Dermis blood vessel endothelial cell (primary cell): ENCODE results near the gene BBS4. TPM values are rescaled to one million over a fixed set of nuclear protein-coding genes. Genes with fewer than 3 reads are reported as not detected.
A peak's percentile ranks its signal among the peaks of the same experiment; 100 is the strongest.
"Not testable (repeated sequence)": the region's sequence is repeated elsewhere in the genome, so short reads cannot be mapped to it uniquely, and the experiment has no call there.

ENCODE experiments used
- DNase-seq: peaks from one replicate; pipeline ENCODE4 v3.0.0; 2010
- total RNA-seq: library from RNA; depleted of rRNA; stranded (reverse); fragments of >200 nt; gene quantifications from 2 replicates; pipeline ENCODE4 v1.2.3, GENCODE V29; 2014

Gene BBS4
- total RNA-seq, 1 donor from 2014 or later, result 9.2 TPM

DNA sequence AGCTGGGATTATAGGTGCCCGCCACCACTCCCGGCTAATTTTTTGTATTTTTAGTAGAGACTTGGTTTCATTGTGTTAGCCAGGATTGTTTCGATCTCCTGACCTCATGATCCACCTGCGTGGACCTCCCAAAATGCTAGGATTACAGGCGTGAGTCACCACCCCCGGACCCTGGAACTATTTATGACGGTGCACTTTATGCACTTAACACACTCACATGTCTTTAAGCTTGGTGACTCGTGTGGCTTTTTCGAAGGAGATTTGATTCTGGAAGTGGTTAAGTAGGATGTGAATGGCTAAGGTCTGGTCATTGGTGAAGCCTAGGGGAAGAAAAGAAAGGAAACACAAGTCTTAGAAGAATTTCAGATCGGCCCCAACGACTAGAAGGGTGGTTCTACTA lies 20.3 kb downstream of the BBS4 start:
- no peak for DNase-seq

- not testable (repeated sequence) for DNase-seq
Measured at GRCh38 chr15:72708551-72709303, 22.7 kb downstream of the BBS4 start.

- peak; percentile 85 for DNase-seq
Measured at GRCh38 chr15:72722071-72722696, 36.2 kb downstream of the BBS4 start.

DNA sequence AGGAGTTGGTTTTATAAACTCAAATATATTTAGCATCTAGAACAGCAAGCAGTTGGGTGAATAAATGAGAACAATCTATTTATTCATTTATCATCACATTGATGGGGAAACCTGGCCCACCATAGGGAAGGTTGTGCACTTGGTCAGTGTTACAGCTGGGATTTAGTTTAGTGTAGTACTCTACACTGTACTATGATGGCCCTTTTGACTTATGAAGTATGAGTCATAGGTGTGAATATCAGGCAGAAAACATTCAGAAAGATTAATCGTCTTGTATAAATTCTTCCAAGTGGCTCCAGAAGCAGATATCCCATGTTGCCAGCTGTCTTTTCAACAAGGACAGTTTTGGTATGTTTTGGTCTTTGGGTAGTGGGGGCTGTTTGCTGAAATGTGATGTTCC lies 38.0 kb downstream of the BBS4 start:
- DNase-seq, result no peak

DNA sequence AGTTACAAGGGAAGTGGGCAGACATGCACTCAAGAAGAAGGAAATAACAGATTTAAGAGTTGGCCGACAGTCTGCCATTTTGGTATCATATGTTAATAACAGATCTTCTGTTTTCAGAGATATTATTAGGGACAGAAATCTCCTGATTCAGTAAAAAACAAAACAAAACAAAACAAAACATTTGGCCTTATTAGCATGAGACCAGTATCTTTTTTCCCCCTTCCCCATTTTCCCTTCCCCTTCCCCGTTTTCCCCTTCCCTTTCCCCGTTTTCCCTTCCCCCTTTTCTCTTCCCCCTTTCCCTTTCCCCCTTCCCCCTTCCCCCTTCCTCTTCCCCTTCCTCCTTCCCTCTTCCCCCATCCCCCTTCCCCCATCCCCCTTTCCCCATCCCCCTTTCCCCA lies 39.4 kb downstream of the BBS4 start:
- DNase-seq, result no peak

GRCh38 chr15:72725851-72726250 lies 39.8 kb downstream of the BBS4 start:
- DNase-seq, result not testable (repeated sequence)

DNA sequence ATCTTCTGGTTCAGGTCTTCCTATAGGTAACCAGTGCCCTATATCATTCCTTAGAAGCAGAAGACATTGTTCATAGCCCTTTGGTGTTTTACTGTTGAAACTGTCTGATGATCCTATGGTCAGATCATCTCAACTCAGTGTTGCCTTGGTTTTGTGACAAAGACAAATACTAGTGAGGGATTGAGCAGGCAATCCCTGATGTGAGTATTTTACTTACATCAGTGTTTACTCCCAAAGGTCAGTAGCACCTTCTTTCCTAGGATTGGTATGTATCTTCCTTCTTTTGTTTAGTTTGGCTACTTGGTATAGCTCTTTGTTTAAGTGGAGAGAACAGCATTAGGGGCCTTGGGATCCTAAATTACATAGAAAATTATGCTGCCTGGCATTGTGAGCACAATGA lies 41.1 kb downstream of the BBS4 start:
- no peak for DNase-seq

DNA sequence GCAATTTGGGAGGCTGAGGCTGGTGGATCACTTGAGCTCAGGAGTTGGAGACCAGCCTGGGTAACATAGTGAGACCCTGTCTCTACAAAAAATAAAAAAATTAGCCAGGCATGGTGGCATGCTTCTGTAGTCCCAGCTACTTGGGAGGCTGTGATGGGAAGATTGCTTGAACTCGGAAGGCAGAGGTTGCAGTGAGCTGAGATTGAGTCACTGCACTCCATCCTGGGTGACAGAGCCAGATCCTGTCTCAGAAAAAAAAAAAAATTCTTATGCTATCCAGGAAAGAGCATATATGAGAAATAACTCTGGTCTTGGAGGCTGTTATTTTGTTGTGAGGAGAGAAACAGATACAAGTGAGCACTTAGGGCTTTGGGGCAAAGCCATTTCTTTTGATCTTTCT lies 42.2 kb downstream of the BBS4 start:
- not testable (repeated sequence) for DNase-seq

GRCh38 chr15:72728821-72729220 lies 42.8 kb downstream of the BBS4 start:
- no peak for DNase-seq

DNA sequence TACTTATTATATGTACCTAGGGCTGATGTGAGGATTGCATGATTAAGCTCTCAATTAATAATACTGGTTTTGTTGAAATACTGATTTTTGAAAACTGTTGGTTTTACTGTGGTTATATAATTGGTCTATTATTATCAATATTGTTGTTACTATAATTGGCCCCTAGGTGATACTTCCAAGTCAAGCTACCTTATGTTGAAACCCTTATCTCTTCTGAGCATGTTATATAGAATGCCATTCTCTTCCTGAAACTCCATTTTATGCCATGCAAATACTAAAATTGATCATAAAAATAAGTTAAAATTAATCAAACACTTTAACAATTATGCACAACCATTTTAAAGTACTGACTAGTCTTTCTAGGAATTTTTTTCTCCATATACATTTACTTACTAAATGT lies 46.1 kb downstream of the BBS4 start:
- no peak for DNase-seq

DNA sequence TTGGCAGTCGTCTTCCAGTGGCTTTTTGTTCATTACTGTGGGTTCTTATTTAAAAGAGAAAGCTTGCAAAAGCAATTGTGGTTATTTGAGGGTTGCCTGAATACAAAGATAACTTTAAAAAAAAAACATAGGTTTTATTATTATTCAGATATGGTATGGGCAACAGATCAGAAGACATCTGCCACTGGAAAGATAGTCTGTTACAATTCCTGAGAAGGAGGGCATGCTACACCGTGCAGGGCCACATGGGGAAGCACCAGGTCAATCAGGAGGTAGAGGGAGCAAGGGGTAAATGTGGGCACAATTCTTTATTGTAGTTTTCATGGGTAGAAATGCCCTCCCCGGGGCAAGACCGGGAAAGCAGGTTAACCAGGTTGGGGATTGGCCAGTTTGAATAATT lies 46.5 kb downstream of the BBS4 start:
- DNase-seq, result no peak

DNA sequence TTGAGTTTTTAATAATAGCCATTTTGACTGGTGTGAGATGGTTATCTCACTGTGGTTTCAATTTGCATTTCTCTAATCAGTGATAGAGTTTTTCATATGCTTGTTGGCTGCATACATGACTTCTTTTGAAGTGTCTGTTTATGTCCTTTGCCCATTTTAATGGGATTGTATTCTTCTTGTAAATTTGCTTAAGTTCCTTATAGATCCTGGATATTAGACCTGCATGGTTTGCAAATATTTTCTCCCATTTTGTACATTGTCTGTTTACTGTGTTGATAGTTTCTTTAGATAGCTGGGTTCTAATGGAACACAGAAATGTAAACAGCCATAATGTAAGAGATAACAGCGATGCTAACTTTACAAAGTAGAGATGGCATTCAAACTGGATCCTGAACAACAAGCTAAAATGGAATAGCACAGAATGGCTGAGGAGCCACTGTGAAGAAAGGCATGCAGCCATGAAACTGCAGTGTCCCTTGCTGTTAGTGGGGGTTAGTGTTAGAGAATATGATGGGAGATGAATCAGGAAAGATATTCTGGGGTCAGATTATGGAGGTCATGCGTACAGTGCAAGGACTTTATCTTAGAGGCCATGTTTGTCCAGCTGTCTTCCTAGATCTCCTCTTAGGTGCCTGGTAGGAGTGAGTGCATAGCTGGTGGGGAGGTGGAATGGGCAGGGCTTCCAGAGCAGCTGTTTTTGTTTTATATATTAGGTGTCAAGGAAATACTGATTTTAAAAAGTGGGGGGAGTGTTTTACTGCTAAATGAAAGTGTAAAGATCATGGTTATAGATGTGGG lies 48.1 kb downstream of the BBS4 start:
- no peak for DNase-seq

GRCh38 chr15:72735111-72735510 lies 49.1 kb downstream of the BBS4 start:
- DNase-seq, result no peak

- no peak for DNase-seq
Measured at GRCh38 chr15:72737061-72737460, 51.1 kb downstream of the BBS4 start.

GRCh38 chr15:72737723-72738122 lies 51.7 kb downstream of the BBS4 start:
- no peak for DNase-seq

- no peak for DNase-seq
Measured at GRCh38 chr15:72740219-72740618, 54.2 kb downstream of the BBS4 start.

DNA sequence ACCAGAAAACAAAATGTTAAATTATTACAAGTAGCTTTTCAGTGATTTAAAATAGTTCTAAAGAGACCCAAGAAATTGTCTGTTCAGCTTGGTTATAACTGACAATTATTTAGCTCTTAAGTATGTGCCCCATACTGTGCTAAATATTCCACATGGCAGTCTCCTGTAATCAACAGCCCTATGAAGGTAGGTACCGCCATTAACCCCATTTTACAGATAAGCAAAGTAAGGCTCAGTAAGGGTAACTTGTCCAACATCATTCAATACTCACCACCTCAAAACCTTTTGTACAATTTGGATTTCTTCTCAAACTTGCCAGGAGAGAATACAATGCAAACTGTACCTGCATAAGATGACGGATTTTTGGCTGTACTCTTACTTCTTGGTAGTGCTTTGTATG lies 63.7 kb downstream of the BBS4 start:
- DNase-seq, result no peak

DNA sequence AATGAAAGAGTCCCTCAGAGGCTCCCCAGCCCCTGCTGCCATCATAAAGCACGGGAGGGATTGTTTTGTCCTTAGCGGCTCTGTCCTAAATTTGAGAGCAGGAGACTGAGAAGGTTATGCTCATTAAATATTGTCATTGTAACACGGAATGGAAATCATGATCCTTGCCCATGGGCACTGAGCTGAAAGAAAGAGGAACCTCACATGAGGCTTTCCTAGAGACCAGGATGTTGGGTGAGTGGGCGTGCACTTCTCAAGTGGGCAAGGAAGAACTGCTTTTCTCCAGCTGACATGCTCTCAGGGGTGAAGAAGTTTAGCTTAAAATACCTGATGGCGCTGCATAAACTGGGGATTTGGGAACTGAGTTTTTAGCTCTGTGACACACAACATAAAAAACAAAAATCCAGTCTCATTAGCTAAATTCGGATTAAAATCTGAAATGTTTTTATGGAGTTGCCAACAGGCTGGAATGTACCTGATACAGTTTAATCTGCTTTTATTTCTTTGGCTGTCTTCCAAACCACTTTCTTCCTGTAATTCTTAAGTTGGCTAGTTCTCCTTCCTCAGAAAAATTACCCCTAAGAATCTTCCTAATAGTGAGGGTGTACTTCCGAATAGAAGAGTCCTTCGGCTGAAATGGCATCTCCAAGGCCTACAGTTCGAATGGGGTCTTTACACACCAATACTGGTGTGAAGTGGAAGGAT lies 65.9 kb downstream of the BBS4 start:
- peak; percentile 53 for DNase-seq

- no peak for DNase-seq
Measured at GRCh38 chr15:72754096-72754495, 68.1 kb downstream of the BBS4 start.

DNA sequence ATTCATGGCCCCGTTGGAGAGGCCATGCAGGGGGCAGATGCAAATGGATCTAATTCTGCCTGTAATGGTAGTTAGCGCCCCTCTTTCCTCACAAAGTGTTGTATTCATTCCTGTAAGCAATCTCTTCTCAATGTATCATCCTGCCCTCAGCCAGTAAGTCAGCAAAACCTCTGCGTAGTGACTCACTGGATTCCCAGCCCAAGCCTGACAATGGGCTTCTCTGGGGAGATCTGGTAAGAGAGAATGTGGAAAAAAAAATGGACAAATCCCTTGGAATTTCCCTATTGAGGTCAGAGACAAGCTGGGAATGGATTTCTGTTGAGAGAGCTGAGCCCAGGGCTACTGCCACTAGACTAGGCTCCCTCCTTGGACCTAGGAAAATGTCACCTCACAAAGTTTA lies 72.2 kb downstream of the BBS4 start:
- peak; percentile 81 for DNase-seq

DNA sequence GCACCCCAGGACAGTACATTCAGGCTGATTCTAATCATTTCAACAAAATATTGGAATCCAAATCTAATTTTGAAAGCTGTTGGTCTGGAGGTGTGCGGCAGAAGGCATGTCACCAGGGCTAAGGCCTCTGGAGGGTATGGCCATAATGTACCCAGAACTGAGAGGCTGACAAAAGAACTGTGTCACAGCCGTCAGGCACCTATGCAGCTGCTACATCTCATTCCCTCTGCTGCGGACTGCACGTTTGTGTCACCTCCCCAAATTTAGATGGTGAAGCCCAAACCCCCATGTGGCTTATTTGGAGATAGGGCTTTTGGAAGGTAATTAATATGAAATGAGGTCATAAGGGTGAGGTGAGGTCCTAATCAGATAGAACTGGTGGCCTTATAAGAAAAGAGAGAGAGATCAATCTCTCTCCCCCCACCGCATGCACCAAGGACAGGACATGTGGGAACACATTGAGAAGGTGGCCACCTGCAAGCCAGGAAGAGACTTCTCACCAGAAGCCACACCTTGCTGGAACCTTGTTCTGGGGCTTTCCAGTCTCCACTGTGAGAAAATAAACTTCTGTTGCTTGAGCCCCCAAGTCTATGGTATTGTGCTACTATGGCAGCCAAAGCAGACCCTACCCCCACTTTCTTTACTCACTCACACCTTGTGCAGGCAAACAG lies 74.7 kb downstream of the BBS4 start:
- DNase-seq, result no peak

DNA sequence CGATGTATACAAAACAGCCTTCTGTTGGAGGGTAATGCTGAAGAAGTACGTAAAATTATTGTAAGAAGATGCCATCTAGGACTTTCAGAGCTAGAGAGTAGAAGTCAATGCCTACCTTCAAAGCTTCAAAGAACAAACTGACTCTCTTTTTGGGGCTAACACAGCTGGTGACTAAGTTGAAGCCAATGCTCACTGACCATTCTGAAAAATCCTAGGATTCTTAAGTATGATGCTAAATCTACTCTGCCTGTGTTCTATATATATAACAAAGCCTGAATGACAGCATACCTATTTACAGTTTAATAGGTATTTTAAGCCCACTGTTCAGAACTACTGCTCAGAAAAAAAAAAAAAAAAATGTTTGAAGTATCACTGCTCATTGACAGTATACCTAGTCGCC lies 78.6 kb downstream of the BBS4 start:
- no peak for DNase-seq

DNA sequence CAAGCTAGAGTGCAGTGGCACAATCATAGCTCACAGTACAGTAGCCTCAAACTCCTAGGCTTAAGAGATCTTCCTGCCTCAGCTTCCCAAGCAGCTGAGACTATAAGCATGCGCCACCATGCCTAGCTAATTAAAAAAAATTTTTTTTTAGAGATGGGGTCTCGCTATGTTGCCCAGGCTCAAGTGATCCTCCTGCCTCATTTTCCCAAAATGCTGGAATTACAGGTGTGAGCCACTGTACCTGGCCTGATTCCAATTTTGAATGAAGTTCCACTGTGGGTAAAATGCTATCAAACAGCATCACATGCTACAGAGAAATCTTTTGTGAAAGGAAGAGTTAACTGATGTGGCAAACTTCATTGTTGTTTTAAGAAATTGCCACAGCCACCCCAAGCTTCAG lies 80.0 kb downstream of the BBS4 start:
- DNase-seq, result no peak
